ENCODE results near the gene ATXN2. TPM values are rescaled to one million over a fixed set of nuclear protein-coding genes. Genes with fewer than 3 reads are reported as not detected.
A peak's percentile ranks its signal among the peaks of the same experiment; 100 is the strongest.

Gene ATXN2
- total RNA-seq, 1 donor from 2014 or later, result 66.6 TPM

DNA sequence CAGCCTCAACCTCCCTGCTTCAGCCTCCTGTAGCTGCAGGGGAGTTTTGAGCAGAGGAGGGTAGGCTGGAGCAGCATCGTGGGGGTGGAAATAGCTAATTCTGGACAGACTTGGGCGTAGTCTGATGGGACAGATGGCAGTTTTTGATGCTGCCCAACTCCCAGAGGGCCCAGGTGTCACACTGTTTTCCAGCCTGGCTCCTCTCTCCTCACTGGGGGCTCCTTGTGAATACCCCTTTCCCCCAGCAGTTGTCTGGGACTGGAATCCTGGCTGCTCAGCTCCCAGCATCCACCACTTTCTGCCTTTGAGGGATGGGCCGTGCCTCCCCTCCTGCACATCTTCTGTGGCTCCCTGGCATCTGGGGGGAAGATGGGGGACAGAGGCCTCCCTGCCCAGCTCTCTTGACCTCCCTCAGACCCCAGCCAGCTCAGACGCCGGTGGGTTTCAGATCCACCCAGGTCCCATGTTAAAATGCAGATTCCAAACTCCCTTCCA is 159.4 kb downstream of the ATXN2 start:
- H3K27ac ChIP-seq, result peak overlapping the region; percentile 39
- ATAC-seq (no peak), DNase-seq (peak; percentile 61)

GRCh38 chr12:111438481-111438880 is 160.6 kb downstream of the ATXN2 start:
- peaks cover 17% of the 10 kb centered on the region for H3K36me3 ChIP-seq
- DNase-seq (no peak), ATAC-seq (no peak)
- no peaks in the 10 kb centered on the region for H3K27me3 ChIP-seq
- H3K4me1 ChIP-seq, result peaks cover 95% of the 10 kb centered on the region
- no peak overlapping the region for H3K4me3 ChIP-seq
- no peak for TF ChIP-seq CTCF (IDR thresholded peaks at IDR 0.05)
- peak overlapping the region; percentile 58 for H3K27ac ChIP-seq
- intact Hi-C loops (cut with DNase I), result no loop called here
- no peaks in the 10 kb centered on the region for H3K9me3 ChIP-seq

More for the DNA sequence above, 159.4 kb downstream of the ATXN2 start:
- TF ChIP-seq CTCF (IDR thresholded peaks at IDR 0.05), result no peak
- H3K4me1 ChIP-seq, result peaks cover 97% of the 10 kb centered on the region
- H3K4me3 ChIP-seq, result no peak overlapping the region
- H3K36me3 ChIP-seq, result peaks cover 24% of the 10 kb centered on the region
- no peaks in the 10 kb centered on the region for H3K27me3 ChIP-seq
- H3K9me3 ChIP-seq, result no peaks in the 10 kb centered on the region
- intact Hi-C loops (cut with DNase I), result no loop called here

DNA sequence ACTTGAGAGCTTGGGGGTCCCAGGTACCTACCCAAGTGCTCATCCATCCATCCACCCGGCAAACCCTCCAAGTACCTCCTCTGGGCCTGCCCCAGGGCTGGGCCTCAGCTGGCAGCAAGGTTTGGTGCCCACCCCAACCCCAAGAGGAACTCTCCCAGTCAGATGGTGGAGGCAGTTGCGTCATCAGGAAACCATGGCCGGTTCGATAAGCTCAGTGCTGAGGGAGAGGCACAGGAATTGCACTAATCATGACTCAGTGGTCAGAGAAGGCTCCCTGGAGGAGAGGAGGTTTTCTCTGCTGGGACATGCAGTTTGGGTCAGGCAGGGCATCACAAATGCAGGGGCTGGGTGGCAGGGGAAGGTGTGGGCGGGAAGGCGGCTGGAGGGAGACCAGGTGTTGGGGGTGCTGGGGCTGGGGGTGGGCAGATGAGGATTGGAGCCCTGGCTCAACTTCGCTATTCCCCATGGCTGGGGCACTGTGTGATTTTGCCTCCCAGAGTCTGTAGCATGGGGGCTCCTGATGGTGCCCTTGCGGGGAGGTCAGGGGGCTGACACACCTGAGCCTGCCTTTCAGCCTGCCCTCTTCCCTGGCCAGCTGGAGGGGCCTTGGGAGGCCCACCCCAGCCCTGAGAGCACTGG is 161.2 kb downstream of the ATXN2 start:
- peak; percentile 65 for ATAC-seq
- TF ChIP-seq CTCF (IDR thresholded peaks at IDR 0.05), result no peak

DNA sequence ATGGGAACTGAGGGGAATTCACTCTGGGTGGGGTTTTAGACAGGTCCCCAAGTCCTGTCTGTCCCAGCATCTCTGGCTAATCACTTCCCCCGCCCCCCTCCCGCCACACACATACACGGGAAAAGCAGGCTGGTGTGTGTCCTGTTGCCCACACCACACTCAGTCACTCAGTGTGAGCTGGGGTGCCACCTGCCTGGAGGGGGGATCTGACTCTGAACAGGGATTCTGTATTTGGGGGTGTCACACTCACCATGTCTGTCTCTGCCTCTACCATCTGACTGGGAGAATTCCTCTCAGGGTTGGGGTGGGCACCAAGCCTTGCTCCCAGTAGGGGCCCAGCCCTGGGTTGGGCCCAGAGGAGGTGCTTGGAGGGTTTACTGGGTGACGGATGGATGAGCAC is 162.3 kb downstream of the ATXN2 start:
- TF ChIP-seq CTCF (IDR thresholded peaks at IDR 0.05), result no peak
- no peak for DNase-seq
- Histone ChIP-seq H3K9me3 (no peaks in the 10 kb centered on the region), H3K27ac (no peak overlapping the region), H3K4me1 (peaks cover 95% of the 10 kb centered on the region), H3K4me3 (no peak overlapping the region), H3K36me3 (peaks cover 5% of the 10 kb centered on the region), H3K27me3 (no peaks in the 10 kb centered on the region)
- intact Hi-C loops (cut with DNase I), result no loop called here
- ATAC-seq, result no peak

More for the DNA sequence above, 161.2 kb downstream of the ATXN2 start:
- H3K4me1 ChIP-seq, result peaks cover 95% of the 10 kb centered on the region
- intact Hi-C loops (cut with DNase I), result no loop called here
- no peaks in the 10 kb centered on the region for H3K9me3 ChIP-seq
- peaks cover 12% of the 10 kb centered on the region for H3K36me3 ChIP-seq
- H3K27ac ChIP-seq, result peak overlapping the region; percentile 58
- no peak overlapping the region for H3K4me3 ChIP-seq
- no peak for DNase-seq
- no peaks in the 10 kb centered on the region for H3K27me3 ChIP-seq

DNA sequence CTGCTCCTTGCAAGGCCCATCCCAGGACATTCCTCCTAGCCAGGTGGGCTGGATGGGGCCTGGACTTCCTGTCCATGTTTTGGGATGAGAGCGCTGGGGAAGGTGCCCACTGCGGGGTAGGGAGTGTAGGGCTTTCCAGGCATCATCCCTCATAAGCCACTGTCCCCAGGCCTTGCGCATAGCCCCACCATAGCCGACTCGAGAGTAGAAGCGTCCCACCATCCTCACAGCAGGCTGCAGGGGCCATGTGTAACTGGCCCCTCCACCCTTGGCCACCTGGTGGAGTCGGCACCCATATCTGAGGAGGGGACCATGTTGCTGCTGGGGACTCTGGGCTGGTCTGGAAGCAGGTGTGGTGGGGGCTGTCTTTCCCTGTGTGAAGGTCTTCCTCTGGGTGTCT is 162.8 kb downstream of the ATXN2 start:
- ATAC-seq, result no peak
- no peak for TF ChIP-seq CTCF (IDR thresholded peaks at IDR 0.05)
- intact Hi-C loops (cut with DNase I), result no loop called here
- H3K36me3 ChIP-seq, result no peaks in the 10 kb centered on the region
- no peaks in the 10 kb centered on the region for H3K9me3 ChIP-seq
- DNase-seq, result no peak
- no peak overlapping the region for H3K27ac ChIP-seq
- H3K4me1 ChIP-seq, result peaks cover 95% of the 10 kb centered on the region
- H3K27me3 ChIP-seq, result no peaks in the 10 kb centered on the region
- no peak overlapping the region for H3K4me3 ChIP-seq
